Measurements from ENCODE around the gene JMJD1C. TPM values are rescaled to one million over a fixed set of nuclear protein-coding genes. Genes with fewer than 3 reads are reported as not detected.

The JMJD1C gene
- total RNA-seq, 6 experiments from 2014 or later: 29.0 to 36.7 (median 32.8) TPM

DNA sequence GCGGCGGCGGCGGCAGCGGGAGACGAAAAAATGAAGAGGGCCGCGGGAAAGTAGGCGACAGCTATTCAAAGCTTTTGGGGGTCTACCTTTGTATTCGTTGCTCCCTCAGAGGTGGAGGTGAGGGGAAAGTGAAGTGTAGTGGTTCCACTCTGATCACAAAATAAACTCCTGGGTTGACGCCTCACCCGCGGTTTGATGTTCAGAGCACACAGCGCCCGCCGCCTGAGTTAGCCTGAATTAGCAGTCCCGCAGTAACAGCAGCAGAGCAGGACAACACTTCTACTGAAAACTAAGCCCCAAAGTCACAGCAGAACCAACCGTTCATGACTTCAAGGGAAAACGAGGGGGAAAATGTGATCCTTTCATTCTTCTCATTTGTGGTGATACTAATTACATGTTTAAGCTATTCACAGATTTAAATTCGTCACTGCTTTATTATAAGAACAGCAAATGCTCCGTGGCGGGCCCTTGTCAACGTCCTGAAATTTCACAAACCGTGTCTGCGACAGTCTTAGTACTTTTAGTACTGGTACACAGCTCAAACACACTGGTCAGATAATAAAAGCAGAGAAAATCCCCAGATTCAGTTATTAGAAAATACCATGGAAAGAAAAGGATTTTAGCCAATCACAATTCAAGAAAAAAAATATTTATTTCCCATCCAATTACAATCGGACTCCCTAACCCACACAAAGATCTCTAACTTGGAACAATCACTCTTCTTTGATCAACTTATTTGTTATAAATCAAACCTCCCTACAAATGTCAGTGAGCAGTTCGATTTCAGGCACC is 563 bp upstream of the JMJD1C start:
- no peak for TF ChIP-seq CTCF (IDR thresholded peaks at IDR 0.05)
- Mint-ChIP-seq H3K4me1 (ENCODE audit: low read depth) (peaks cover 67% of the 10 kb centered on the region), H3K27ac (peak overlapping the region; percentile 92), H3K36me3 (ENCODE audit: low read depth) (peaks cover 9% of the 10 kb centered on the region; the same call in 1 of the 2 replicates), H3K9me3 (no peaks in the 10 kb centered on the region), H3K27me3 (ENCODE audit: insufficient read depth) (no peaks in the 10 kb centered on the region), H3K4me3 (peak overlapping the region; percentile 98)
- DNase-seq: peak; percentile 38

DNA sequence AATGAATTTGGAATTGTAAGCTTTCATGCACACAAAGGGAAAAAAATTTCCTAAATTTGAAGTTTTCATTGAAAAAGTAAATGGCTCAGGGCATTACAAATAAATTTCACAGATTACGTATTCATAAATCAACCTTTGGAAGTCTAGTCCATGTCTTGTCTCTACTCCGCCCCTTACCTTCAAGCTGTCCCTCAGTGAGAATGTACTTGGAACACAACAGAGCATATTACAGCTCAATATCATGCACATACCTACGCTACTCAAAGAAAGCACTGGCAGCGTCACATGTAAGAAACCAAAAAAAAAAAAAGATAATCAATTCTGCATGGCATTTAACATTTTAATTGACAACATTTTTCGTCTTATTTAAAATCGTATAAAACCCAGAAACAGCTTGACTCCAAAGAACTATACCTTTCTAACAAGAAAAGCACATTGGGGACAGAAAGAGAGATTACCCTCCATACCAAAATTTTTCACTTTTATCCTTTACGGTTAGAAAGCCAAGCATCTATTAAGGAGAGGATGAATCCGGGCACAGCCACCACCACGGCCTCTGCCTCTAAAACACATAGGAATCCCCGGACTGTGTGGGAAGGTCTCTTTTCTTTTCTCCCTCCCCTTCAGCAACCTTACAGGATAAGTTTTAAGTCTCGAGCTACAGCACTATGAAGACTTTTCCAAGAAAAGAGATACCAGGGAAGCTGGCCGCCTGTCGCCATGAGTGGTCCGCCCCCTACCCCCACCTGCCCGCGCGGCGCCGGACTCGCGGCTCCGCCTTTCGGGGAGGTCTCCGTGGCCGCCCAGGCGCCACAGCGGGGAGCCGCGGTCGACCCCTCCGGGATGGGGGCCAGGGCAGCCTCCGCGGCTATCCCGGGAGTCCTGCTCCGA is 1.1 kb downstream of the JMJD1C start:
- no peak for TF ChIP-seq CTCF (IDR thresholded peaks at IDR 0.05)
- Mint-ChIP-seq H3K4me1 (ENCODE audit: low read depth) (peaks cover 54% of the 10 kb centered on the region), H3K4me3 (peak overlapping the region; percentile 98), H3K27me3 (ENCODE audit: insufficient read depth) (no peaks in the 10 kb centered on the region), H3K9me3 (no peaks in the 10 kb centered on the region), H3K27ac (peak overlapping the region; percentile 92), H3K36me3 (ENCODE audit: low read depth) (peaks cover 9% of the 10 kb centered on the region; the same call in 1 of the 2 replicates)
- peak; percentile 6 for DNase-seq

DNA sequence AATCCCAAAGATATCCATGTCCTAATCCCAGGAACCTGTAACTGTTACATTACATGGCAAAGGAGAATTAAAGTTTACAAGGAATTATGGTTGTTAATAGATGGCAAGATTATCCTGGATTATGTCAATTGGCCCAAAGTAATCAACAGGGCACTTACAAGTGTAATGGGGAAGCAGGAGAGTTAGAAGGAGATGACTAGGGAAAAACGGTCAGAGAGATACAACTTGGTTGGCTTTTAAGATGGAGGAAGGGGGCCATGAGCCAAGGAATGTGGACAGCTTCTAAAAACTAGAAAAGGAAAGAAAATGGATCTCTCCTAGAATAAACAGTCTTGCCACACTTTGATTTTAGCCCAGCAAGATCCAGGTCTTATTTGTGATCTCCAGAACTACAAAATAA is 3.3 kb downstream of the JMJD1C start:
- Mint-ChIP-seq H3K36me3 (ENCODE audit: low read depth) (peaks cover 9% of the 10 kb centered on the region; the same call in 1 of the 2 replicates), H3K27ac (no peak overlapping the region), H3K9me3 (no peaks in the 10 kb centered on the region), H3K4me3 (no peak overlapping the region), H3K27me3 (ENCODE audit: insufficient read depth) (no peaks in the 10 kb centered on the region), H3K4me1 (ENCODE audit: low read depth) (peaks cover 38% of the 10 kb centered on the region)
- no peak for TF ChIP-seq CTCF (IDR thresholded peaks at IDR 0.05)
- no peak for DNase-seq

GRCh38 chr10:63458177-63458576 is 7.6 kb downstream of the JMJD1C start:
- H3K9me3 Mint-ChIP-seq: no peaks in the 10 kb centered on the region
- no peak overlapping the region for H3K27ac Mint-ChIP-seq
- DNase-seq: no peak
- no peak for TF ChIP-seq CTCF (IDR thresholded peaks at IDR 0.05)
- no peaks in the 10 kb centered on the region for H3K27me3 Mint-ChIP-seq (ENCODE audit: insufficient read depth)
- H3K4me1 Mint-ChIP-seq (ENCODE audit: low read depth): peaks cover 38% of the 10 kb centered on the region
- no peak overlapping the region for H3K4me3 Mint-ChIP-seq
- peaks cover 6% of the 10 kb centered on the region; the same call in 1 of the 2 replicates for H3K36me3 Mint-ChIP-seq (ENCODE audit: low read depth)

DNA sequence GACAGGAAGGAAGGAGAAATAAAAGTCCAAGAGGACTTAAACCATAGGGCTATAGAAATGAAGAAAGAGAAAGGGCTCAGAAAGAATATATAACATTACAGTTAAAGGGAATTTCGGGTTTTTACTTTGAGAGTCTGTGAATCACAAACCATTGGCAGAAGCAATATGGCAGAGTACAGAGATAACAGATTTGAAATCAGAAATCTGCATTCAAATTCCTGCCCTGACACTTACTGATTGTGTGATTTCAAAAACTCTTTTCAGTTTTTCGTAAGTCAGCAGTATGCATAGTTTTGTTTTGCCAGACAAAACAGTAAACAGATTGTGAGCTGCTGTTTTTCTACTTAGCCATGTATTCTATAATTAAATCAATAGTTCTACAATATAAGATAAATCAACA is 8.2 kb downstream of the JMJD1C start:
- Mint-ChIP-seq H3K4me1 (ENCODE audit: low read depth) (peaks cover 34% of the 10 kb centered on the region), H3K9me3 (no peaks in the 10 kb centered on the region), H3K36me3 (ENCODE audit: low read depth) (peaks cover 4% of the 10 kb centered on the region; the same call in 1 of the 2 replicates), H3K27me3 (ENCODE audit: insufficient read depth) (no peaks in the 10 kb centered on the region), H3K27ac (peak overlapping the region; percentile 70; the same call in 1 of the 2 replicates), H3K4me3 (peak overlapping the region; percentile 61; the same call in 1 of the 2 replicates)
- TF ChIP-seq CTCF (IDR thresholded peaks at IDR 0.05): no peak
- DNase-seq: no peak
